ENCODE results near the gene EGFL6.

DNA sequence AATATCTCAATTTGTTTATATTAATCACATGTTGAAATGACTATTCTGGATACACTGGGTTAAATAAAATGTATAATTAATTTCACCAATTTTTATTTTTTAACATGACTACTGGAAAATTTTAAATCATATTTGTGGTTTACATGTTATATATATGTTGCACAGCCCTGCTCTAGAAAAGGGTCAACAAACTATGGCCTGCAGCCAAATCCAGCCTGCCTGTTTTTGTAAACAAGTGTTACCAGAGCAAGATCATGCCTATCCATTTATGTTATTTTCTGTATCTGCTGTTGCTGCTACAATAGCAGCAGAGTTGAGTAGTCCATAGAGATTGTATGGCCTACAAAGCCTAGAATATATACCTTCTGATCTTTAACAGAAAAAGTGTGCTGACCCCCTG is 84.7 kb downstream of the EGFL6 start:
- TF ChIP-seq, protein P1, sequence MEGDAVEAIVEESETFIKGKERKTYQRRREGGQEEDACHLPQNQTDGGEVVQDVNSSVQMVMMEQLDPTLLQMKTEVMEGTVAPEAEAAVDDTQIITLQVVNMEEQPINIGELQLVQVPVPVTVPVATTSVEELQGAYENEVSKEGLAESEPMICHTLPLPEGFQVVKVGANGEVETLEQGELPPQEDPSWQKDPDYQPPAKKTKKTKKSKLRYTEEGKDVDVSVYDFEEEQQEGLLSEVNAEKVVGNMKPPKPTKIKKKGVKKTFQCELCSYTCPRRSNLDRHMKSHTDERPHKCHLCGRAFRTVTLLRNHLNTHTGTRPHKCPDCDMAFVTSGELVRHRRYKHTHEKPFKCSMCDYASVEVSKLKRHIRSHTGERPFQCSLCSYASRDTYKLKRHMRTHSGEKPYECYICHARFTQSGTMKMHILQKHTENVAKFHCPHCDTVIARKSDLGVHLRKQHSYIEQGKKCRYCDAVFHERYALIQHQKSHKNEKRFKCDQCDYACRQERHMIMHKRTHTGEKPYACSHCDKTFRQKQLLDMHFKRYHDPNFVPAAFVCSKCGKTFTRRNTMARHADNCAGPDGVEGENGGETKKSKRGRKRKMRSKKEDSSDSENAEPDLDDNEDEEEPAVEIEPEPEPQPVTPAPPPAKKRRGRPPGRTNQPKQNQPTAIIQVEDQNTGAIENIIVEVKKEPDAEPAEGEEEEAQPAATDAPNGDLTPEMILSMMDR (IDR thresholded peaks at IDR 0.05), result no peak
- TF ChIP-seq POLR2A (IDR thresholded peaks at IDR 0.05; ENCODE audit: low read length) (no peak), RAD21 (conservative IDR thresholded peaks at IDR 0.05 in 1 of 2, IDR thresholded peaks at IDR 0.05 in 1 of 2) (no peak), KDM5A (IDR thresholded peaks at IDR 0.05) (no peak), JUNB (IDR thresholded peaks at IDR 0.05) (no peak), PHF8 (IDR thresholded peaks at IDR 0.05; ENCODE audit: borderline replicate concordance, low read depth) (no peak), SMC3 (IDR thresholded peaks at IDR 0.05) (no peak), EHF (CRISPR knock-in tag; IDR thresholded peaks at IDR 0.05) (no peak), RCOR1 (IDR thresholded peaks at IDR 0.05; ENCODE audit: low read depth, low read length) (no peak), FOSL2 (IDR thresholded peaks at IDR 0.05) (no peak), FOSL2 (CRISPR knock-in tag; IDR thresholded peaks at IDR 0.05) (no peak), POLR2AphosphoS2 (conservative IDR thresholded peaks at IDR 0.05; ENCODE audit: low read length) (no peak), RFX5 (IDR thresholded peaks at IDR 0.05) (no peak), HOXA7 (CRISPR knock-in tag; IDR thresholded peaks at IDR 0.05) (no peak)
- TF ChIP-seq, protein P2, sequence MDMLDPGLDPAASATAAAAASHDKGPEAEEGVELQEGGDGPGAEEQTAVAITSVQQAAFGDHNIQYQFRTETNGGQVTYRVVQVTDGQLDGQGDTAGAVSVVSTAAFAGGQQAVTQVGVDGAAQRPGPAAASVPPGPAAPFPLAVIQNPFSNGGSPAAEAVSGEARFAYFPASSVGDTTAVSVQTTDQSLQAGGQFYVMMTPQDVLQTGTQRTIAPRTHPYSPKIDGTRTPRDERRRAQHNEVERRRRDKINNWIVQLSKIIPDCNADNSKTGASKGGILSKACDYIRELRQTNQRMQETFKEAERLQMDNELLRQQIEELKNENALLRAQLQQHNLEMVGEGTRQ (IDR thresholded peaks at IDR 0.05), result no peak
